GM12878 (cell line): ENCODE data around the gene ADA. TPM values are rescaled to one million over a fixed set of nuclear protein-coding genes. Genes with fewer than 3 reads are reported as not detected.
A peak's percentile ranks its signal among the peaks of the same experiment; 100 is the strongest.

Source experiments
- ATAC-seq: fragments of 200-7000 bp; cut with Tn5 transposase; 3 replicates; pipeline ENCODE4 v1.9.1; 2020; ENCODE audit warnings: mild to moderate bottlenecking, moderate library complexity
- BruUV-seq: library from RNA; stranded (reverse); fragments of 400-500 nt; replicated peaks from 2 replicates; lab custom pipeline; 2021; lab: Mats Ljungman, UMichigan
- CTCF ChIA-PET: fragments of 300-600 bp; sonication (Branson Sonifier 250); formaldehyde crosslinking; extraction: SDS; loops from one replicate; lab custom pipeline; 2021; ENCODE audit warnings: inconsistent platforms; lab: Yijun Ruan, JAX
- POLR2A ChIA-PET: fragments of 350-600 bp; formaldehyde crosslinking; extraction: SDS; loops from one replicate; lab custom pipeline; 2021; ENCODE audit warnings: inconsistent platforms; lab: Charles Lee
- RAD21 ChIA-PET: fragments of 300-600 bp; sonication (Branson Sonifier 250); formaldehyde crosslinking; loops from one replicate; lab custom pipeline; 2023; ENCODE audit warnings: antibody characterized with exemption; ENCODE audit not compliant: unreplicated experiment; lab: Charles Lee
- SMC1A ChIA-PET: fragments of 300-600 bp; sonication (Branson Sonifier 250); formaldehyde crosslinking; loops from one replicate; lab custom pipeline; 2023; ENCODE audit not compliant: unreplicated experiment, uncharacterized antibody; lab: Charles Lee
- DNase-seq: peaks from one replicate; pipeline ENCODE4 v3.0.0-alpha.2; 2011; ENCODE audit warnings: low read depth, low spot score
- FAIRE-seq: peaks from 3 replicates; lab custom pipeline; 2011; peaks lifted over from hg19 to GRCh38; lab: Jason Lieb, UNC
- H2AFZ ChIP-seq: 2 replicates; pipeline ENCODE4 v1.6.0; 2011; ENCODE audit warnings: low read depth, low read length, control low read depth; ENCODE audit not compliant: control insufficient read depth
- H3K27ac ChIP-seq: 2 replicates; pipeline ENCODE4 v1.5.1; 2011; ENCODE audit warnings: control low read depth; ENCODE audit not compliant: control insufficient read depth, insufficient read depth
- H3K27me3 ChIP-seq, 2 experiments: replicated peaks in 1 of 2; 2 replicates each; pipeline versions ENCODE4 v1.6.0 to v1.6.1; 2011; ENCODE audit warnings: low read length in 1 of 2; ENCODE audit not compliant: control insufficient read depth in 2 of 2, insufficient read depth in 2 of 2
- H3K36me3 ChIP-seq, 2 experiments: 2 replicates each; pipeline ENCODE4 v1.5.1; 2011; ENCODE audit warnings: low read length in 1 of 2; ENCODE audit not compliant: control insufficient read depth in 2 of 2, insufficient read depth in 2 of 2
- H3K4me1 ChIP-seq: 2 replicates; pipeline ENCODE4 v1.6.1; 2011; ENCODE audit warnings: mild to moderate bottlenecking, low read length, moderate library complexity, mixed read lengths; ENCODE audit not compliant: control insufficient read depth, insufficient read depth
- H3K4me2 ChIP-seq: 2 replicates; pipeline ENCODE4 v1.6.0; 2011; ENCODE audit warnings: control low read depth; ENCODE audit not compliant: control insufficient read depth, insufficient read depth
- H3K4me3 ChIP-seq: fragments of 200-600 bp; sonication (generic); 2 replicates; pipeline ENCODE4 v1.5.1; 2016
- H3K79me2 ChIP-seq: 2 replicates; pipeline ENCODE4 v1.6.0; 2011; ENCODE audit warnings: low read length; ENCODE audit not compliant: control insufficient read depth, insufficient read depth
- H3K9ac ChIP-seq: 2 replicates; pipeline ENCODE4 v1.8.0; 2011; ENCODE audit warnings: low read length, control low read depth, mixed read lengths; ENCODE audit not compliant: control insufficient read depth, insufficient read depth
- H3K9me3 ChIP-seq: replicated peaks from 3 replicates; pipeline ENCODE4 v1.5.1; 2011; ENCODE audit warnings: mild to moderate bottlenecking, low read length; ENCODE audit not compliant: control insufficient read depth, insufficient read depth
- H4K20me1 ChIP-seq: 2 replicates; pipeline ENCODE4 v1.6.0; 2011; ENCODE audit not compliant: control insufficient read depth, insufficient read depth
- CTCF ChIP-seq, 3 experiments: IDR thresholded peaks in 2 of 3; conservative IDR thresholded peaks in 1 of 3; 2 replicates each; pipeline ENCODE4 v1.5.1; 2011; ENCODE audit warnings: low read depth in 3 of 3, low read length in 3 of 3, mild to moderate bottlenecking in 3 of 3, control low read depth in 2 of 3, moderate library complexity in 2 of 3, inconsistent platforms in 1 of 3, mixed read lengths in 1 of 3; ENCODE audit not compliant: control insufficient read depth in 2 of 3, insufficient read depth in 1 of 3; ENCODE audit errors: extremely low read depth in 1 of 3
- HDAC2 ChIP-seq: fragments of 200-600 bp; sonication (generic); IDR thresholded peaks from 2 replicates; pipeline ENCODE4 v1.6.1; 2017
- MEF2B ChIP-seq: fragments of 450-650 bp; IDR thresholded peaks from 2 replicates; pipeline ENCODE4 v1.6.1; 2018; ENCODE audit warnings: mild to moderate bottlenecking, moderate library complexity; ENCODE audit not compliant: partially characterized antibody, poor library complexity, severe bottlenecking
- ZNF384 ChIP-seq: IDR thresholded peaks from 2 replicates; pipeline ENCODE4 v1.6.1; 2012; ENCODE audit warnings: low read depth, mild to moderate bottlenecking, low read length, improper control_type of control experiment, borderline replicate concordance
- WGBS: methylation state at CpG from one replicate; pipeline ENCODE4 v1.1.6; 2016; ENCODE audit warnings: low lambda C conversion rate; ENCODE audit not compliant: insufficient replicate concordance, insufficient coverage; ENCODE audit errors: missing lambda C conversion rate; 5-methylcytosine and 5-hydroxymethylcytosine counted together
- in situ Hi-C: fragments of 300-500 bp; cut with MboI; formaldehyde crosslinking; loops from 9 replicates; pipeline ENCODE4 v1.14.3; 2018; ENCODE audit warnings: mixed read lengths
- intact Hi-C: fragments of 100-400 bp; cut with micrococcal nuclease; formaldehyde crosslinking; loops from one replicate; pipeline ENCODE4 v1.14.2; 2022; ENCODE audit not compliant: unreplicated experiment
- polyA plus RNA-seq, 11 experiments: library from polyadenylated mRNA; depleted of rRNA in 4 of 11; unstranded in 6 of 11; stranded (reverse) in 5 of 11; fragments of >200 nt; fragmentation: Nextera tagmentation in 4 of 11; fragmentation: Illumina TruSeq in 1 of 11; extraction: Ambion mirVana in 4 of 11; extraction: Trizol in 1 of 11; gene quantifications; 1 replicate in 1 of 11; 2 replicates in 10 of 11; pipeline versions ENCODE4 v1.2.1 to v1.2.3, GENCODE V29; 2011 to 2016; ENCODE audit warnings: inconsistent platforms in 2 of 11, missing spikeins in 2 of 11, low read depth in 1 of 11
- total RNA-seq, 4 experiments: library from RNA; depleted of rRNA in 3 of 4; stranded (reverse); fragments of >200 nt in 3 of 4; fragmentation: Illumina TruSeq in 1 of 4; extraction: Trizol in 1 of 4; gene quantifications; 2 replicates each; pipeline versions ENCODE4 v1.2.1 to v1.2.3, GENCODE V29; 2013 to 2021

Gene ADA
- total and polyA plus RNA-seq, 10 of the 15 experiments (the other 5 are each of a cell fraction or from before 2014, with no cell fraction given): 40.9 to 217 (median 90.8) TPM

DNA sequence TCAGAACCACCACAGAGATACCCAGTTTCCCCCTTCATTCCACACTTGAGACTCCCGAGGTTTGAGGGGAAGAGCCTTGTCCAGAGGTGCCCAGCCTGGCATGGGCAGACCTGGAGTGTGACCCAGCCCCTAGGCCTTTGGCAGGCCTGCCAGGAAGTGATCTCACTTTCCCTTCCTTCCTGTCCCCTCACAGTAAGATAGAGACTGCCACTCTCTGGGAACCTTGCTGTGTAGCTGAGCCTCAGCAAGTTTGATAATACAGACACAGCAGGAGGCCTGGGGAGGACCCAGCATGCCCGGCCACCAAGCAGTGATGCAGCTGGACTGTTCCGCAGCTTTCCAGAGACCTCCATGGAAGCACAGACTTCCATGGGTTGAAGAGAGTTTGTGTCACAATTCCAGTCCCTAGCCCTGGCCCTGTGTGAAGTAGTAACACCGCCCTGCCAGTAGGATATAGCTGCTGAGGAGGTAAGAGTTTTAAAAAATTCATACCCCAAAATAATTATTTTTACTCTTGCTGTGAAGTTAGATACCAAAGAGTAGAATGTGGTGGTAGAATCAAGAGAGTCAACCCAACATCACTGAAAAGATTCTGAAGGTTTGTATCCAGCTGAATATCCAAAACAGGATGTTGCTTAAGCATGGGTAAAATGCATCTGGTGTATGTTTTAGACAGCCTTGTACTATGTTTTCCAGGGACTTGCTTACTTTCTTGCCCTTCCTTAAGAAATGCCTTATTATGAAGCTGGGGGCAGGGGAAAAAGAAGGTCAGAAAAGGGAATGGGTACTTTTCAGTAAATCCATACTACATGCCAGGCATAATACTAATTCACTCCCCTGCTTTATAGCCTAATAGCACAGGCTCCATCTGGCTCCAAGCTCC, 52.8 kb downstream of the ADA start (continued):
- no peak for TF ChIP-seq ZNF384
- TF ChIP-seq CTCF (IDR thresholded peaks at IDR 0.05 in 2 of 3, conservative IDR thresholded peaks at IDR 0.05 in 1 of 3; ENCODE audit: control insufficient read depth in 2 of 3, extremely low read depth in 1 of 3, insufficient read depth in 1 of 3, low read depth in 3 of 3, low read length in 3 of 3): peak; percentile 12 to 25 (median 17); a peak in 3 of 6 replicates

- 1% methylated on average over 4 of the region's 4 CpGs for WGBS
- Histone ChIP-seq H3K9me3 (no peaks in the 10 kb centered on the region), H3K27me3 (no peaks in the 10 kb centered on the region), H3K36me3 (no peaks in the 10 kb centered on the region; a peak in 1 of 4 replicates), H4K20me1 (no peaks in the 10 kb centered on the region), H3K9ac (no peak overlapping the region), H3K4me1 (peaks cover 25% of the 10 kb centered on the region), H3K4me2 (peak overlapping the region; percentile 36; the same call in 1 of the 2 replicates), H3K4me3 (0 out of 2 replicates have a peak overlapping the region, but pooled peaks have one; percentile 28), H3K79me2 (no peaks in the 10 kb centered on the region), H3K27ac (0 out of 2 replicates have a peak overlapping the region, but pooled peaks have one; percentile 0), H2AFZ (peak overlapping the region; percentile 2; the same call in 1 of the 2 replicates)
- TF ChIP-seq MEF2B: peak; percentile 56
- TF ChIP-seq HDAC2: no peak
- RAD21 ChIA-PET: interaction anchor here (0.8 to 3.4 kb wide), 16 partner anchors 11 to 91 kb away, joined by 3 to 61 read pairs (median 4); partner anchors contain the start of genes PKIG and SERINC3
- SMC1A ChIA-PET: interaction anchor here (0.7 to 9.7 kb wide), 13 partner anchors 9 to 122 kb away, joined by 3 to 144 read pairs (median 13); partner anchors contain the start of genes PKIG and TTPAL
- CTCF ChIA-PET: interaction anchor here (0.9 to 10.5 kb wide), 11 partner anchors 8 to 381 kb away, joined by 3 to 141 read pairs (median 4); partner anchors contain the start of gene PKIG
- FAIRE-seq: no peak
- BruUV-seq: TSS peak; percentile 77
- in situ Hi-C loops: no loop called here
- intact Hi-C loops: no loop called here
- POLR2A ChIA-PET: interaction anchor here (0.5 to 4.4 kb wide), 7 partner anchors 11 to 526 kb away, joined by 3 to 46 read pairs (median 9); partner anchors contain the start of genes PKIG and WFDC12
- ATAC-seq: peak; percentile 23
- DNase-seq: no peak
These were observed 53.6 kb downstream of the ADA start for GRCh38 chr20:44597930-44598329.
